EL (cell line): ENCODE measurements around the gene PLLP.

ENCODE experiments used
- DNase-seq: peaks from one replicate; pipeline ENCODE4 v3.0.0-alpha.2; 2016

Gene PLLP

DNA sequence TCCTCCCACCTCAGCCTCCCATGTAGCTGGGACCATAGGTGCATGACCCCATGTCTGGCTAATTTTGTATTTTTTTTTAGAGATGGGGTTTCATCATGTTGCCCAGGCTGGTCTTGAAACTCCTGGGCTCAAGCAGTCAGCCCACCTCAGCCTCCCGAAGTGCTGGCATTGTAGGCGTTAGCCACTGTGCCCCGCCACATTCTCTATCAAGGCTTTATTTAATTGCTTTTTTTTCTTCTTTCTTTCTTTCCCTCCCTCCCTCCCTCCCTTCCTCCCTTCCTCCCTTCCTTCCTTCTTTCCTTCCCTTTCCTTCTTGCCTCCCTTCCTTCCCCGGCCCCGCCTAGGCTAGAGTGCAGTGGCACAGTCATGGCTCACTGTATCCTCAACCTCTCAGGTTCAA is 74.7 kb downstream of the PLLP start:
- DNase-seq: no peak

GRCh38 chr16:57208926-57209325 is 75.5 kb downstream of the PLLP start:
- no peak for DNase-seq
